HEK293 (cell line): Measurements from ENCODE around the gene DLG2.

Experiments
- CTCF ChIP-seq: fragments of 450-650 bp; formaldehyde crosslinking; IDR thresholded peaks from 2 replicates; pipeline ENCODE4 v1.5.1; 2016; ENCODE audit warnings: missing biosample characterization, missing genetic modification characterization
- MEIS1 ChIP-seq: sonication (generic); formaldehyde crosslinking; IDR thresholded peaks from 2 replicates; pipeline ENCODE4 v1.8.1; 2022; ENCODE audit warnings: missing genetic modification reagents, mild to moderate bottlenecking, borderline replicate concordance
- PBX3 ChIP-seq: sonication (generic); formaldehyde crosslinking; IDR thresholded peaks from 2 replicates; pipeline ENCODE4 v1.8.1; 2022; ENCODE audit warnings: mild to moderate bottlenecking, moderate library complexity, missing genetic modification reagents
- REST ChIP-seq: fragments of 450-650 bp; formaldehyde crosslinking; IDR thresholded peaks from 2 replicates; pipeline ENCODE4 v1.5.1; 2016; ENCODE audit warnings: missing biosample characterization, missing genetic modification characterization
- YY1 ChIP-seq: fragments of 450-650 bp; formaldehyde crosslinking; IDR thresholded peaks from 2 replicates; pipeline ENCODE4 v1.5.1; 2018; ENCODE audit warnings: missing biosample characterization, missing genetic modification characterization
- ZBTB48 ChIP-seq: fragments of 450-650 bp; formaldehyde crosslinking; IDR thresholded peaks from 2 replicates; pipeline ENCODE4 v1.5.1; 2016; ENCODE audit warnings: missing biosample characterization, missing genetic modification characterization
- ZFHX2 ChIP-seq: fragments of 450-650 bp; formaldehyde crosslinking; conservative IDR thresholded peaks from 2 replicates; pipeline ENCODE4 v1.5.1; 2016; ENCODE audit warnings: missing biosample characterization, missing genetic modification characterization
- ZNF449 ChIP-seq: fragments of 450-650 bp; formaldehyde crosslinking; IDR thresholded peaks from 2 replicates; pipeline ENCODE4 v1.5.1; 2017; ENCODE audit warnings: missing biosample characterization, mild to moderate bottlenecking, missing genetic modification characterization, moderate library complexity
- ZNF670 ChIP-seq: fragments of 450-650 bp; formaldehyde crosslinking; IDR thresholded peaks from 2 replicates; pipeline ENCODE4 v1.5.1; 2016; ENCODE audit warnings: missing biosample characterization, missing genetic modification characterization, low read depth
- ZNF830 ChIP-seq: fragments of 450-650 bp; IDR thresholded peaks from 2 replicates; pipeline ENCODE4 v1.5.0; 2018; ENCODE audit warnings: missing biosample characterization, missing genetic modification characterization, low read depth, mild to moderate bottlenecking, moderate library complexity

- no peak for TF ChIP-seq MEIS1 (CRISPR knock-in tag)
- TF ChIP-seq ZBTB48 (tag by site-specific recombination) = no peak
- TF ChIP-seq ZNF670 (tag by site-specific recombination) = no peak
- no peak for TF ChIP-seq CTCF
- no peak for TF ChIP-seq REST
- no peak for TF ChIP-seq ZNF830 (tag by site-specific recombination)
- TF ChIP-seq YY1 (tag by site-specific recombination) = no peak
- TF ChIP-seq ZNF449 (tag by site-specific recombination) = no peak
- TF ChIP-seq ZFHX2 (tag by site-specific recombination) = no peak
- TF ChIP-seq PBX3 (CRISPR knock-in tag) = no peak
These were observed 584.8 kb downstream of the DLG2 start for GRCh38 chr11:85042361-85042760.
